ENCODE measurements around the gene NAGLU.
"Not testable (repeated sequence)": the region's sequence is repeated elsewhere in the genome, so short reads cannot be mapped to it uniquely, and the experiment has no call there.

DNA sequence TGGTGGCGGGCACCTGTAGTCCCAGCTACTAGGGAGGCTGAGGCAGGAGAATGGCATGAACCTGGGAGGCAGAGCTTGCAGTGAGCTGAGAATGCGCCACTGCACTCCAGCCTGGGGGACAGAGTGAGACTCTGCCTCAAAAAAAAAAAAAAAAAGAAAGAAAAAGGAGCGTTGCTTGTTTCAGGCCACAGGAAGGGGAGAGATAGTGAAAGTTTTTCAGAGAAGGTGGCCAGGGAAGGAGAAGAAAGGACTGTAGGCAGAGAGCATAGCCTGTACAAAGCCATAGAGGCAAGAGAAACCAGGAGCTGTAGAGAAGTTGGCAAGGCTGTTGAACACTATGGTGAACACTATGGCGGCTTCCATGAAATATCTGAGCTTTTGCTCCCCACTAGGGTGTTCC, 4.5 kb downstream of the NAGLU start:
- TF ChIP-seq, protein P1, sequence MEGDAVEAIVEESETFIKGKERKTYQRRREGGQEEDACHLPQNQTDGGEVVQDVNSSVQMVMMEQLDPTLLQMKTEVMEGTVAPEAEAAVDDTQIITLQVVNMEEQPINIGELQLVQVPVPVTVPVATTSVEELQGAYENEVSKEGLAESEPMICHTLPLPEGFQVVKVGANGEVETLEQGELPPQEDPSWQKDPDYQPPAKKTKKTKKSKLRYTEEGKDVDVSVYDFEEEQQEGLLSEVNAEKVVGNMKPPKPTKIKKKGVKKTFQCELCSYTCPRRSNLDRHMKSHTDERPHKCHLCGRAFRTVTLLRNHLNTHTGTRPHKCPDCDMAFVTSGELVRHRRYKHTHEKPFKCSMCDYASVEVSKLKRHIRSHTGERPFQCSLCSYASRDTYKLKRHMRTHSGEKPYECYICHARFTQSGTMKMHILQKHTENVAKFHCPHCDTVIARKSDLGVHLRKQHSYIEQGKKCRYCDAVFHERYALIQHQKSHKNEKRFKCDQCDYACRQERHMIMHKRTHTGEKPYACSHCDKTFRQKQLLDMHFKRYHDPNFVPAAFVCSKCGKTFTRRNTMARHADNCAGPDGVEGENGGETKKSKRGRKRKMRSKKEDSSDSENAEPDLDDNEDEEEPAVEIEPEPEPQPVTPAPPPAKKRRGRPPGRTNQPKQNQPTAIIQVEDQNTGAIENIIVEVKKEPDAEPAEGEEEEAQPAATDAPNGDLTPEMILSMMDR (conservative IDR thresholded peaks at IDR 0.05; ENCODE audit: low read depth in 2 of 2) = not testable (repeated sequence)
- not testable (repeated sequence) for TF ChIP-seq EZH2 (IDR thresholded peaks at IDR 0.05; ENCODE audit: low read depth, unreplicated experiment); EZH2phosphoT487 (IDR thresholded peaks at IDR 0.05; ENCODE audit: unreplicated experiment); POLR2AphosphoS5 (IDR thresholded peaks at IDR 0.05; ENCODE audit: low read depth); CREB1 (CRISPR knock-in tag; IDR thresholded peaks at IDR 0.05; ENCODE audit: low read depth); ZNF114 (CRISPR knock-in tag; IDR thresholded peaks at IDR 0.05); STAT1 (IDR thresholded peaks at IDR 0.05; ENCODE audit: unreplicated experiment)
- TF ChIP-seq, protein P2, sequence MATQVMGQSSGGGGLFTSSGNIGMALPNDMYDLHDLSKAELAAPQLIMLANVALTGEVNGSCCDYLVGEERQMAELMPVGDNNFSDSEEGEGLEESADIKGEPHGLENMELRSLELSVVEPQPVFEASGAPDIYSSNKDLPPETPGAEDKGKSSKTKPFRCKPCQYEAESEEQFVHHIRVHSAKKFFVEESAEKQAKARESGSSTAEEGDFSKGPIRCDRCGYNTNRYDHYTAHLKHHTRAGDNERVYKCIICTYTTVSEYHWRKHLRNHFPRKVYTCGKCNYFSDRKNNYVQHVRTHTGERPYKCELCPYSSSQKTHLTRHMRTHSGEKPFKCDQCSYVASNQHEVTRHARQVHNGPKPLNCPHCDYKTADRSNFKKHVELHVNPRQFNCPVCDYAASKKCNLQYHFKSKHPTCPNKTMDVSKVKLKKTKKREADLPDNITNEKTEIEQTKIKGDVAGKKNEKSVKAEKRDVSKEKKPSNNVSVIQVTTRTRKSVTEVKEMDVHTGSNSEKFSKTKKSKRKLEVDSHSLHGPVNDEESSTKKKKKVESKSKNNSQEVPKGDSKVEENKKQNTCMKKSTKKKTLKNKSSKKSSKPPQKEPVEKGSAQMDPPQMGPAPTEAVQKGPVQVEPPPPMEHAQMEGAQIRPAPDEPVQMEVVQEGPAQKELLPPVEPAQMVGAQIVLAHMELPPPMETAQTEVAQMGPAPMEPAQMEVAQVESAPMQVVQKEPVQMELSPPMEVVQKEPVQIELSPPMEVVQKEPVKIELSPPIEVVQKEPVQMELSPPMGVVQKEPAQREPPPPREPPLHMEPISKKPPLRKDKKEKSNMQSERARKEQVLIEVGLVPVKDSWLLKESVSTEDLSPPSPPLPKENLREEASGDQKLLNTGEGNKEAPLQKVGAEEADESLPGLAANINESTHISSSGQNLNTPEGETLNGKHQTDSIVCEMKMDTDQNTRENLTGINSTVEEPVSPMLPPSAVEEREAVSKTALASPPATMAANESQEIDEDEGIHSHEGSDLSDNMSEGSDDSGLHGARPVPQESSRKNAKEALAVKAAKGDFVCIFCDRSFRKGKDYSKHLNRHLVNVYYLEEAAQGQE (IDR thresholded peaks at IDR 0.05; ENCODE audit: unreplicated experiment) = not testable (repeated sequence)
